HepG2 (cell line): ENCODE data around the gene POLD3. TPM values are rescaled to one million over a fixed set of nuclear protein-coding genes. Genes with fewer than 3 reads are reported as not detected.

ENCODE experiments used
- ATAC-seq: fragments of 200-7000 bp; cut with Tn5 transposase; 3 replicates; pipeline ENCODE4 v1.9.1; 2020; ENCODE audit warnings: mild to moderate bottlenecking, moderate library complexity
- BruUV-seq: library from RNA; stranded (reverse); fragments of 400-500 nt; replicated peaks from 2 replicates; lab custom pipeline; 2021; lab: Mats Ljungman, UMichigan
- CTCF ChIA-PET: fragments of 300-600 bp; formaldehyde crosslinking; extraction: SDS; loops from one replicate; lab custom pipeline; 2021; ENCODE audit warnings: low total read pairs, inconsistent platforms, low intra/inter-chr PET ratio; lab: Yijun Ruan, JAX
- POLR2A ChIA-PET: fragments of 350-600 bp; sonication (Branson Sonifier 250); formaldehyde crosslinking; loops from one replicate; lab custom pipeline; 2020; ENCODE audit warnings: antibody characterized with exemption, inconsistent platforms; lab: Yijun Ruan, JAX
- DNase-seq: peaks from one replicate; pipeline ENCODE4 v3.0.0-alpha.2; 2015; ENCODE audit warnings: low spot score
- FAIRE-seq: peaks from 3 replicates; lab custom pipeline; 2011; peaks lifted over from hg19 to GRCh38; lab: Jason Lieb, UNC
- H2AFZ ChIP-seq: one replicate; pipeline ENCODE4 v1.6.1; 2011; ENCODE audit warnings: low read length, inconsistent platforms
- H3K27ac ChIP-seq: fragments of 300-600 bp; 3 replicates; pipeline ENCODE4 v1.8.0; 2011; ENCODE audit warnings: mixed run types, mild to moderate bottlenecking, mixed read lengths, low read length, inconsistent platforms; ENCODE audit not compliant: insufficient read depth; ENCODE audit errors: extremely low read length
- H3K27me3 ChIP-seq, 2 experiments: fragments of 200-600 bp in 1 of 2; 2 replicates in 1 of 2; 3 replicates in 1 of 2; pipeline versions ENCODE4 v1.6.0 to v1.8.0; 2011; ENCODE audit warnings: low read length in 2 of 2, mild to moderate bottlenecking in 2 of 2, moderate library complexity in 2 of 2, inconsistent platforms in 1 of 2; ENCODE audit not compliant: insufficient read depth in 2 of 2, control insufficient read depth in 1 of 2
- H3K36me3 ChIP-seq, 2 experiments: fragments of 200-600 bp in 1 of 2; replicated peaks in 1 of 2; 2 replicates in 1 of 2; 3 replicates in 1 of 2; pipeline versions ENCODE4 v1.5.1 to v1.8.0; 2011; ENCODE audit warnings: low read length in 2 of 2, inconsistent platforms in 1 of 2; ENCODE audit not compliant: insufficient read depth in 2 of 2, control insufficient read depth in 1 of 2
- H3K4me1 ChIP-seq: 2 replicates; pipeline ENCODE4 v1.5.1; 2012; ENCODE audit warnings: low read length, inconsistent platforms; ENCODE audit not compliant: insufficient read depth
- H3K4me2 ChIP-seq: 2 replicates; pipeline ENCODE4 v1.6.0; 2011; ENCODE audit warnings: low read depth, low read length, inconsistent platforms
- H3K4me3 ChIP-seq, 3 experiments: fragments of 200-600 bp in 1 of 3; sonication (generic), shearing (Covaris generic) in 1 of 3; replicated peaks in 1 of 3; 2 replicates each; pipeline ENCODE4 v1.5.1; 2011 to 2016; ENCODE audit warnings: low read length in 3 of 3, inconsistent platforms in 2 of 3, low read depth in 2 of 3, mild to moderate bottlenecking in 2 of 3, control low read depth in 1 of 3, mixed read lengths in 1 of 3; ENCODE audit not compliant: insufficient read depth in 1 of 3
- H3K79me2 ChIP-seq: one replicate; pipeline ENCODE4 v1.6.1; 2011; ENCODE audit warnings: low read length, inconsistent platforms; ENCODE audit not compliant: insufficient read depth
- H3K9ac ChIP-seq: 2 replicates; pipeline ENCODE4 v1.6.0; 2011; ENCODE audit warnings: mild to moderate bottlenecking, low read depth, low read length, inconsistent platforms; ENCODE audit not compliant: insufficient read depth
- H3K9me3 ChIP-seq: 2 replicates; pipeline ENCODE4 v1.5.1; 2012; ENCODE audit warnings: mild to moderate bottlenecking, low read length
- H4K20me1 ChIP-seq: 2 replicates; pipeline ENCODE4 v1.6.0; 2011; ENCODE audit warnings: inconsistent platforms, mild to moderate bottlenecking, low read length, moderate library complexity; ENCODE audit not compliant: insufficient read depth
- AGO2 ChIP-seq: fragments of 200-400 bp; formaldehyde crosslinking; optimal IDR thresholded peaks from 2 replicates; pipeline ENCODE3; 2017; ENCODE audit warnings: mild to moderate bottlenecking, low read depth, low read length, moderate library complexity
- ATF4 ChIP-seq, 2 experiments: fragments of 450-650 bp in 1 of 2; sonication (generic) in 1 of 2; formaldehyde crosslinking; IDR thresholded peaks; 2 replicates each; pipeline versions ENCODE4 v1.5.0 to v1.8.0; 2020 to 2022; ENCODE audit warnings: mild to moderate bottlenecking in 1 of 2, missing genetic modification reagents in 1 of 2
- DMAP1 ChIP-seq: IDR thresholded peaks from 2 replicates; pipeline ENCODE4 v1.6.1; 2016
- DNMT1 ChIP-seq: sonication (generic); formaldehyde crosslinking; IDR thresholded peaks from 2 replicates; pipeline ENCODE4 v1.5.1; 2020; ENCODE audit warnings: mild to moderate bottlenecking, missing genetic modification reagents
- ETV5 ChIP-seq: IDR thresholded peaks from 2 replicates; pipeline ENCODE4 v1.6.1; 2018; ENCODE audit warnings: missing biosample characterization, missing genetic modification reagents, inconsistent platforms, borderline replicate concordance
- MTERF4 ChIP-seq: sonication (generic); formaldehyde crosslinking; IDR thresholded peaks from 2 replicates; pipeline ENCODE4 v1.8.0; 2023; ENCODE audit warnings: mild to moderate bottlenecking, missing genetic modification reagents
- SMAD3 ChIP-seq: sonication (generic); formaldehyde crosslinking; IDR thresholded peaks from 2 replicates; pipeline ENCODE4 v1.4.0; 2020; ENCODE audit warnings: missing genetic modification reagents
- ZKSCAN5 ChIP-seq: sonication (generic); formaldehyde crosslinking; IDR thresholded peaks from 2 replicates; pipeline ENCODE4 v1.5.1; 2020; ENCODE audit warnings: mild to moderate bottlenecking, missing genetic modification reagents
- ZNF124 ChIP-seq: sonication (generic); formaldehyde crosslinking; IDR thresholded peaks from 2 replicates; pipeline ENCODE4 v1.4.0; 2020; ENCODE audit warnings: missing genetic modification reagents
- ZNF281 ChIP-seq: sonication (generic); formaldehyde crosslinking; IDR thresholded peaks from 2 replicates; pipeline ENCODE4 v1.4.0; 2020; ENCODE audit warnings: missing genetic modification reagents, borderline replicate concordance
- ZNF3 ChIP-seq: IDR thresholded peaks from 2 replicates; pipeline ENCODE4 v1.7.0; 2017; ENCODE audit warnings: inconsistent platforms
- ZNF446 ChIP-seq: sonication (generic); formaldehyde crosslinking; IDR thresholded peaks from 2 replicates; pipeline ENCODE4 v1.5.0; 2020; ENCODE audit warnings: mild to moderate bottlenecking, missing genetic modification reagents
- ZNF513 ChIP-seq: sonication (generic); formaldehyde crosslinking; conservative IDR thresholded peaks from 2 replicates; pipeline ENCODE4 v1.5.0; 2020; ENCODE audit warnings: missing genetic modification reagents
- WGBS: methylation state at CpG from one replicate; pipeline ENCODE4 v1.1.6; 2017; ENCODE audit warnings: low lambda C conversion rate; 5-methylcytosine and 5-hydroxymethylcytosine counted together
- in situ Hi-C: cut with HindIII; loops from 2 replicates; pipeline ENCODE4 v1.10.0; 2017; ENCODE audit warnings: low pct_unique_long_range_greater_than_20kb; ENCODE audit not compliant: extremely low pct_ligation_motif_present
- intact Hi-C: fragments of 100-400 bp; cut with micrococcal nuclease; formaldehyde crosslinking; loops from one replicate; pipeline ENCODE4 v1.10.0; 2022; ENCODE audit not compliant: unreplicated experiment
- polyA plus RNA-seq, 8 experiments: library from polyadenylated mRNA; depleted of rRNA in 3 of 8; stranded (reverse) in 7 of 8; unstranded in 1 of 8; fragments of >200 nt; fragmentation: Illumina TruSeq in 4 of 8; extraction: Trizol in 4 of 8; gene quantifications; 2 replicates each; pipeline versions ENCODE4 v1.2.1 to v1.2.3, GENCODE V29; 2011 to 2016; ENCODE audit warnings: low read depth in 4 of 8, missing spikeins in 1 of 8, mixed read lengths in 1 of 8; ENCODE audit not compliant: insufficient read depth in 1 of 8
- total RNA-seq, 5 experiments: library from RNA; depleted of rRNA; stranded (reverse); fragments of >200 nt; fragmentation: Illumina TruSeq; extraction: Trizol; gene quantifications; 2 replicates each; pipeline ENCODE4 v1.2.3, GENCODE V29; 2016; ENCODE audit warnings: low read depth in 1 of 5

POLD3 gene
- total and polyA plus RNA-seq, 2 of the 13 experiments (the other 11 are each of a cell fraction or from before 2014, with no cell fraction given): 6.3 to 18.9 TPM

GRCh38 chr11:74684661-74685060 is 92.3 kb downstream of the POLD3 start:
- Histone ChIP-seq H3K79me2 (no peaks in the 10 kb centered on the region), H2AFZ (no peak overlapping the region), H3K4me1 (peaks cover 5% of the 10 kb centered on the region; the same call in 1 of the 2 replicates), H4K20me1 (no peaks in the 10 kb centered on the region), H3K4me2 (no peak overlapping the region), H3K4me3 (no peak overlapping the region), H3K36me3 (no peaks in the 10 kb centered on the region), H3K9me3 (no peaks in the 10 kb centered on the region), H3K27ac (no peak overlapping the region), H3K9ac (no peak overlapping the region), H3K27me3 (peaks cover 0 to 4% of the 10 kb centered on the region in 2 experiments; a peak in 1 of 5 replicates)
- intact Hi-C loops: no loop called here
- no TSS peak for BruUV-seq
- ATAC-seq (no peak), FAIRE-seq (no peak), DNase-seq (no peak)
- WGBS: 0% methylated on average over 1 of the region's 1 CpG
- CTCF ChIA-PET: no interaction called here
- POLR2A ChIA-PET: no interaction called here
- in situ Hi-C loops: no loop called here
- TF ChIP-seq ZNF513 (CRISPR knock-in tag) (no peak), ZKSCAN5 (no peak), ATF4 (CRISPR knock-in tag; IDR thresholded peaks at IDR 0.05) (no peak), DMAP1 (no peak), ZNF281 (CRISPR knock-in tag) (no peak), ZNF446 (no peak), ZNF124 (CRISPR knock-in tag) (no peak), MTERF4 (no peak), ZNF3 (CRISPR knock-in tag) (no peak), DNMT1 (CRISPR knock-in tag) (no peak), AGO2 (no peak), ETV5 (CRISPR knock-in tag) (no peak), SMAD3 (CRISPR knock-in tag) (no peak)
